HepG2 (cell line): ENCODE measurements around the gene ANKRD37. TPM values are rescaled to one million over a fixed set of nuclear protein-coding genes. Genes with fewer than 3 reads are reported as not detected.

Experiments used
- ATAC-seq: fragments of 200-7000 bp; cut with Tn5 transposase; 3 replicates; pipeline ENCODE4 v1.9.1; 2020; ENCODE audit warnings: mild to moderate bottlenecking, moderate library complexity
- BruUV-seq: library from RNA; stranded (reverse); fragments of 400-500 nt; replicated peaks from 2 replicates; lab custom pipeline; 2021; lab: Mats Ljungman, UMichigan
- CTCF ChIA-PET: fragments of 300-600 bp; formaldehyde crosslinking; extraction: SDS; loops from one replicate; lab custom pipeline; 2021; ENCODE audit warnings: low total read pairs, inconsistent platforms, low intra/inter-chr PET ratio; lab: Yijun Ruan, JAX
- POLR2A ChIA-PET: fragments of 350-600 bp; sonication (Branson Sonifier 250); formaldehyde crosslinking; loops from one replicate; lab custom pipeline; 2020; ENCODE audit warnings: antibody characterized with exemption, inconsistent platforms; lab: Yijun Ruan, JAX
- DNase-seq: peaks from one replicate; pipeline ENCODE4 v3.0.0-alpha.2; 2015; ENCODE audit warnings: low spot score
- FAIRE-seq: peaks from 3 replicates; lab custom pipeline; 2011; peaks lifted over from hg19 to GRCh38; lab: Jason Lieb, UNC
- H2AFZ ChIP-seq: one replicate; pipeline ENCODE4 v1.6.1; 2011; ENCODE audit warnings: low read length, inconsistent platforms
- H3K27ac ChIP-seq: fragments of 300-600 bp; 3 replicates; pipeline ENCODE4 v1.8.0; 2011; ENCODE audit warnings: mixed run types, mild to moderate bottlenecking, mixed read lengths, low read length, inconsistent platforms; ENCODE audit not compliant: insufficient read depth; ENCODE audit errors: extremely low read length
- H3K27me3 ChIP-seq, 2 experiments: fragments of 200-600 bp in 1 of 2; 2 replicates in 1 of 2; 3 replicates in 1 of 2; pipeline versions ENCODE4 v1.6.0 to v1.8.0; 2011; ENCODE audit warnings: low read length in 2 of 2, mild to moderate bottlenecking in 2 of 2, moderate library complexity in 2 of 2, inconsistent platforms in 1 of 2; ENCODE audit not compliant: insufficient read depth in 2 of 2, control insufficient read depth in 1 of 2
- H3K36me3 ChIP-seq, 2 experiments: fragments of 200-600 bp in 1 of 2; replicated peaks in 1 of 2; 2 replicates in 1 of 2; 3 replicates in 1 of 2; pipeline versions ENCODE4 v1.5.1 to v1.8.0; 2011; ENCODE audit warnings: low read length in 2 of 2, inconsistent platforms in 1 of 2; ENCODE audit not compliant: insufficient read depth in 2 of 2, control insufficient read depth in 1 of 2
- H3K4me1 ChIP-seq: 2 replicates; pipeline ENCODE4 v1.5.1; 2012; ENCODE audit warnings: low read length, inconsistent platforms; ENCODE audit not compliant: insufficient read depth
- H3K4me2 ChIP-seq: 2 replicates; pipeline ENCODE4 v1.6.0; 2011; ENCODE audit warnings: low read depth, low read length, inconsistent platforms
- H3K4me3 ChIP-seq, 3 experiments: fragments of 200-600 bp in 1 of 3; sonication (generic), shearing (Covaris generic) in 1 of 3; replicated peaks in 1 of 3; 2 replicates each; pipeline ENCODE4 v1.5.1; 2011 to 2016; ENCODE audit warnings: low read length in 3 of 3, inconsistent platforms in 2 of 3, low read depth in 2 of 3, mild to moderate bottlenecking in 2 of 3, control low read depth in 1 of 3, mixed read lengths in 1 of 3; ENCODE audit not compliant: insufficient read depth in 1 of 3
- H3K79me2 ChIP-seq: one replicate; pipeline ENCODE4 v1.6.1; 2011; ENCODE audit warnings: low read length, inconsistent platforms; ENCODE audit not compliant: insufficient read depth
- H3K9ac ChIP-seq: 2 replicates; pipeline ENCODE4 v1.6.0; 2011; ENCODE audit warnings: mild to moderate bottlenecking, low read depth, low read length, inconsistent platforms; ENCODE audit not compliant: insufficient read depth
- H3K9me3 ChIP-seq: 2 replicates; pipeline ENCODE4 v1.5.1; 2012; ENCODE audit warnings: mild to moderate bottlenecking, low read length
- H4K20me1 ChIP-seq: 2 replicates; pipeline ENCODE4 v1.6.0; 2011; ENCODE audit warnings: inconsistent platforms, mild to moderate bottlenecking, low read length, moderate library complexity; ENCODE audit not compliant: insufficient read depth
- MAFG ChIP-seq: sonication (generic); formaldehyde crosslinking; IDR thresholded peaks from 2 replicates; pipeline ENCODE4 v1.5.1; 2020; ENCODE audit warnings: mild to moderate bottlenecking, missing genetic modification reagents
- MYPOP ChIP-seq: sonication (generic); formaldehyde crosslinking; IDR thresholded peaks from 2 replicates; pipeline ENCODE4 v1.8.1; 2023; ENCODE audit warnings: mild to moderate bottlenecking, moderate library complexity, missing genetic modification reagents
- SNAPC5 ChIP-seq: sonication (generic); formaldehyde crosslinking; IDR thresholded peaks from 2 replicates; pipeline ENCODE4 v1.8.1; 2023; ENCODE audit warnings: mild to moderate bottlenecking, missing genetic modification reagents, borderline replicate concordance
- TCF7 ChIP-seq: sonication (generic); IDR thresholded peaks from 2 replicates; pipeline ENCODE4 v1.6.1; 2016; ENCODE audit warnings: antibody characterized with exemption, low read depth
- ZNF564 ChIP-seq: sonication (generic); formaldehyde crosslinking; IDR thresholded peaks from 2 replicates; pipeline ENCODE4 v1.8.1; 2023; ENCODE audit warnings: mild to moderate bottlenecking, missing genetic modification reagents
- ZNF772 ChIP-seq: sonication (generic); formaldehyde crosslinking; IDR thresholded peaks from 2 replicates; pipeline ENCODE4 v1.5.0; 2020; ENCODE audit warnings: mild to moderate bottlenecking, missing genetic modification reagents
- WGBS: methylation state at CpG from one replicate; pipeline ENCODE4 v1.1.6; 2017; ENCODE audit warnings: low lambda C conversion rate; 5-methylcytosine and 5-hydroxymethylcytosine counted together
- in situ Hi-C: cut with HindIII; loops from 2 replicates; pipeline ENCODE4 v1.10.0; 2017; ENCODE audit warnings: low pct_unique_long_range_greater_than_20kb; ENCODE audit not compliant: extremely low pct_ligation_motif_present
- intact Hi-C: fragments of 100-400 bp; cut with micrococcal nuclease; formaldehyde crosslinking; loops from one replicate; pipeline ENCODE4 v1.10.0; 2022; ENCODE audit not compliant: unreplicated experiment
- polyA plus RNA-seq, 8 experiments: library from polyadenylated mRNA; depleted of rRNA in 3 of 8; stranded (reverse) in 7 of 8; unstranded in 1 of 8; fragments of >200 nt; fragmentation: Illumina TruSeq in 4 of 8; extraction: Trizol in 4 of 8; gene quantifications; 2 replicates each; pipeline versions ENCODE4 v1.2.1 to v1.2.3, GENCODE V29; 2011 to 2016; ENCODE audit warnings: low read depth in 4 of 8, missing spikeins in 1 of 8, mixed read lengths in 1 of 8; ENCODE audit not compliant: insufficient read depth in 1 of 8
- total RNA-seq, 5 experiments: library from RNA; depleted of rRNA; stranded (reverse); fragments of >200 nt; fragmentation: Illumina TruSeq; extraction: Trizol; gene quantifications; 2 replicates each; pipeline ENCODE4 v1.2.3, GENCODE V29; 2016; ENCODE audit warnings: low read depth in 1 of 5

The ANKRD37 gene
- total and polyA plus RNA-seq, 2 of the 13 experiments (the other 11 are each of a cell fraction or from before 2014, with no cell fraction given): 2.2 to 51.4 TPM

GRCh38 chr4:185384061-185384460 lies 12.6 kb upstream of the ANKRD37 start:
- no peak for DNase-seq
- in situ Hi-C loops: no loop called here
- Histone ChIP-seq H3K4me3 (no peak overlapping the region), H3K36me3 (no peaks in the 10 kb centered on the region), H3K4me2 (no peak overlapping the region), H3K9ac (no peak overlapping the region), H2AFZ (no peak overlapping the region), H3K79me2 (no peaks in the 10 kb centered on the region), H3K27me3 (no peaks in the 10 kb centered on the region), H3K4me1 (peaks cover 51% of the 10 kb centered on the region), H3K9me3 (no peaks in the 10 kb centered on the region), H4K20me1 (no peaks in the 10 kb centered on the region), H3K27ac (no peak overlapping the region)
- ChIA-PET CTCF (no interaction called here), POLR2A (interaction anchor here (2.9 kb wide), 1 partner anchor 13 kb away, joined by 7 read pairs; the partner anchor contains the start of gene ANKRD37)
- intact Hi-C loops: no loop called here
- ATAC-seq: no peak
- FAIRE-seq: no peak
- 97% methylated on average over 2 of the region's 2 CpGs for WGBS
- TF ChIP-seq MYPOP (CRISPR knock-in tag) (no peak), SNAPC5 (no peak), ZNF564 (CRISPR knock-in tag) (peak; percentile 95)
- BruUV-seq: no TSS peak

- CTCF ChIA-PET: no interaction called here
- intact Hi-C loops (no loop called here), in situ Hi-C loops (no loop called here)
- H3K9me3 ChIP-seq: no peaks in the 10 kb centered on the region
- no peaks in the 10 kb centered on the region for H4K20me1 ChIP-seq
- FAIRE-seq (no peak), DNase-seq (no peak), ATAC-seq (no peak)
- no peaks in the 10 kb centered on the region for H3K27me3 ChIP-seq
- no peak overlapping the region for H3K9ac ChIP-seq
- no TSS peak for BruUV-seq
- no peak overlapping the region for H3K4me2 ChIP-seq
- no peak overlapping the region for H3K27ac ChIP-seq
- POLR2A ChIA-PET: interaction anchor here (2.9 kb wide), 1 partner anchor 12 kb away, joined by 7 read pairs; the partner anchor contains the start of gene ANKRD37
- TF ChIP-seq MAFG (CRISPR knock-in tag) (no peak), ZNF772 (CRISPR knock-in tag) (no peak), TCF7 (no peak)
- H3K79me2 ChIP-seq: no peaks in the 10 kb centered on the region
- no peak overlapping the region for H2AFZ ChIP-seq
- WGBS: 90% methylated on average over 10 of the region's 10 CpGs
- H3K36me3 ChIP-seq: no peaks in the 10 kb centered on the region
- H3K4me1 ChIP-seq: peaks cover 44% of the 10 kb centered on the region
- H3K4me3 ChIP-seq: no peak overlapping the region
Observed at GRCh38 chr4:185384930-185385331, 11.7 kb upstream of the ANKRD37 start.
